ENCODE results near the gene ZNF146. TPM values are rescaled to one million over a fixed set of nuclear protein-coding genes. Genes with fewer than 3 reads are reported as not detected.

Gene ZNF146
- total RNA-seq, 6 donors from 2014 or later, result 25.3 to 68.5 (median 43.2) TPM

DNA sequence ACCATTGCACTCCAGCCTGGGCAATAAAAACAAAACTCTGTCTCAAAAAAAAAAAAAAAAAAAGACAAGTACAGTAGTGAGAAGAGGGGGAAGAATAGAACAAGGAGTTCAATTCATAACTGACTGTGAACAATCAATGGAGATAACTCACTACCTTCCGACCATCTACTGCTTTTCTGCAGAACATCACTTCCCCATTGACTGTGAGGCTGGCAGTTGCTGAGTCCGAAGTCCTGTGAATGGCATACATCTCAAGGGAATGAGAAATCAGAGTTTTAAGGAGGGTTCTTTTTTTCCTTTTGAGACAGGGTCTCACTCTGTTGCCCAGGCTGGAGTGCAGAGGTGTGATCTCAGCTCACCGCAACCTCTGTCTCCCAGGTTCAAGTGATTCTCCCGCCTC lies 11.6 kb upstream of the ZNF146 start:
- H3K9me3 ChIP-seq, result no peaks in the 10 kb centered on the region
- H3K4me1 ChIP-seq, result no peaks in the 10 kb centered on the region
- peaks cover 0 to 6% (median 0%) of the 10 kb centered on the region in 4 donors for H3K36me3 ChIP-seq
- no peak for ATAC-seq (ENCODE audit: low FRiP score in 2 of 2)
- WGBS, 2 donors, result 98 to 100% methylated on average over 4 of the region's 4 CpGs
- H3K4me3 ChIP-seq, result no peak overlapping the region
- no peak for DNase-seq
- no peak overlapping the region for H3K27ac ChIP-seq
- H3K27me3 ChIP-seq, result no peaks in the 10 kb centered on the region
- TF ChIP-seq, protein P1, sequence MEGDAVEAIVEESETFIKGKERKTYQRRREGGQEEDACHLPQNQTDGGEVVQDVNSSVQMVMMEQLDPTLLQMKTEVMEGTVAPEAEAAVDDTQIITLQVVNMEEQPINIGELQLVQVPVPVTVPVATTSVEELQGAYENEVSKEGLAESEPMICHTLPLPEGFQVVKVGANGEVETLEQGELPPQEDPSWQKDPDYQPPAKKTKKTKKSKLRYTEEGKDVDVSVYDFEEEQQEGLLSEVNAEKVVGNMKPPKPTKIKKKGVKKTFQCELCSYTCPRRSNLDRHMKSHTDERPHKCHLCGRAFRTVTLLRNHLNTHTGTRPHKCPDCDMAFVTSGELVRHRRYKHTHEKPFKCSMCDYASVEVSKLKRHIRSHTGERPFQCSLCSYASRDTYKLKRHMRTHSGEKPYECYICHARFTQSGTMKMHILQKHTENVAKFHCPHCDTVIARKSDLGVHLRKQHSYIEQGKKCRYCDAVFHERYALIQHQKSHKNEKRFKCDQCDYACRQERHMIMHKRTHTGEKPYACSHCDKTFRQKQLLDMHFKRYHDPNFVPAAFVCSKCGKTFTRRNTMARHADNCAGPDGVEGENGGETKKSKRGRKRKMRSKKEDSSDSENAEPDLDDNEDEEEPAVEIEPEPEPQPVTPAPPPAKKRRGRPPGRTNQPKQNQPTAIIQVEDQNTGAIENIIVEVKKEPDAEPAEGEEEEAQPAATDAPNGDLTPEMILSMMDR (IDR thresholded peaks at IDR 0.05), result no peak
- TF ChIP-seq POLR2AphosphoS5 (IDR thresholded peaks at IDR 0.05), result no peak
- no peak for TF ChIP-seq EP300 (IDR thresholded peaks at IDR 0.05)

DNA sequence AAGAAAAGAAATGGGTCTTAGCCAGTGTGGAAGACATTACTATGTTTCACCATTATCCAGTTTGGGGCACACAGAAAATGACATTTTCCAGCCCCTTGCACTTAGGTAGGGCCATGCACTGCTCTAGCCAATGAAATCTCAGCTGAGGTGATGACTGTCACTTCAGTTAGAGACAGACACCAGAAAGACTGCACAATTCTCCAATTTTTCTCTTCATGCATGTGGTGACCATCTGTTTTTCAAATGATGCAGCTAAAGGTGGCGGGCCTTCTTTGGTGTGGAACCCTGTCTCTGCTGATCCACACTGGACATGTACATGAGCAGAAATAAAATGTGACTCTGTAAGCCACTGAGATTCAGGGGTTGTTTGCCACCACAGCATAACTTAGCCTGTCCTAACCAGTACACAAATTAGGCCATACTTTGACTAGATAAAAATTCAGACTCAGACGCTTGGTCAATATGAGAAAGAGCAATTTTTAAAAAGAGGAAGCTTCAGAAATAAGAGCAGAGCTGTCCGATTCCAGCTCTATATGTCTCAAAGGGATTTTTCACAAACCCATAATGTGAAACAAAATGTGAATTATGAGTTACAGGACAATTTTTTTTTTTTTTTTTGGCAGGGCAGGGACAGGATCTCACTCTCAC lies 7.2 kb upstream of the ZNF146 start:
- ATAC-seq (ENCODE audit: low FRiP score in 2 of 2), result no peak
- Histone ChIP-seq H3K4me1 (no peaks in the 10 kb centered on the region), H3K27me3 (no peaks in the 10 kb centered on the region), H3K9me3 (no peaks in the 10 kb centered on the region), H3K27ac (no peak overlapping the region), H3K4me3 (no peak overlapping the region), H3K36me3 (no peaks in the 10 kb centered on the region)
- 81 to 88% methylated on average over 3 of the region's 3 CpGs for WGBS, 2 donors
- TF ChIP-seq, protein P1 (IDR thresholded peaks at IDR 0.05), result no peak
- TF ChIP-seq POLR2AphosphoS5 (IDR thresholded peaks at IDR 0.05) (no peak), POLR2A (IDR thresholded peaks at IDR 0.05) (no peak), EP300 (IDR thresholded peaks at IDR 0.05) (no peak)
- no peak for DNase-seq

DNA sequence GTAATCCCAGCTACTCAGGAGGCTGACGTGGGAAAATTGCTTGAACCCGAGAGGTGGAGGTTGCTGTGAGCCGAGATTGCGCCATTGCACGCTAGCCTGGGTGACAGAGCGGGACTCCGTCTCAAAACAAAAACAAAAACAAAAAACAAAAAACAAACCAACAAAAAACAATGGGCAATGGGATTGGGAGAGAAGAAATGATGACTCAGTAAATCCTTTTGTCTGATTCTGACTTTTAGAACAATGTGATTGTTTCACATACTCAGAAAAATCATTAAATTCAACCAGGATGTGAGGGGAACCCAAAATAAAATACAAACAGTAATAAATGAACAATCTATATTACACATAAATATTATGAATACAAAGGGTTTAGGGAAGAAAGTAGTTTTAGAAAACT lies 5.5 kb upstream of the ZNF146 start:
- no peaks in the 10 kb centered on the region for H3K27me3 ChIP-seq
- H3K36me3 ChIP-seq, result no peaks in the 10 kb centered on the region
- no peaks in the 10 kb centered on the region for H3K9me3 ChIP-seq
- no peak overlapping the region for H3K4me3 ChIP-seq
- ATAC-seq (ENCODE audit: low FRiP score in 2 of 2), result no peak
- H3K4me1 ChIP-seq, result peaks cover 0 to 11% (median 4%) of the 10 kb centered on the region in 4 donors
- H3K27ac ChIP-seq, result no peak overlapping the region
- WGBS, 2 donors, result 96 to 97% methylated on average over 7 of the region's 7 CpGs
- no peak for DNase-seq
- TF ChIP-seq POLR2A (IDR thresholded peaks at IDR 0.05), result no peak
- TF ChIP-seq POLR2AphosphoS5 (IDR thresholded peaks at IDR 0.05), result no peak
- no peak for TF ChIP-seq EP300 (IDR thresholded peaks at IDR 0.05)
- TF ChIP-seq, protein P1 (IDR thresholded peaks at IDR 0.05), result no peak

DNA sequence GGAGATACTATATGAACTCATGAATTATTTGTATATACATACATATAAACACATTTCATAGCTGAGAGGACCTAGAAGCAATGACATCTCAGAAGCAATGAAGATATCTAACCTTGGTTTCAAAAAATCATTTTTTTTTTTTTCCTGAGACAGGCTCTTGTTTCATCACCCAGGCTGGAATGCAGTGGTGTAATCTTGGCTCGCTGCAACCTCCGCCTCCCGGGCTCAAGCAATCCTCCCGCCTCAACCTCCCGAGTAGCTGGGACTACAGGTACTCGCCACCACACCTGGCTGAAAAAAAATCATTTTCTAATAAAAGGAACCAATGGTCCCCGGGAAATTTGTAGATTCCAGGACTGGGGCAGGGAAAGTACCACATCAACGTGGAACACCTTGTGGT lies 4.4 kb upstream of the ZNF146 start:
- DNase-seq, result no peak
- no peaks in the 10 kb centered on the region for H3K27me3 ChIP-seq
- H3K4me1 ChIP-seq, result peaks cover 0 to 11% (median 4%) of the 10 kb centered on the region in 4 donors
- no peak overlapping the region for H3K27ac ChIP-seq
- no peaks in the 10 kb centered on the region for H3K9me3 ChIP-seq
- ATAC-seq (ENCODE audit: low FRiP score in 2 of 2), result no peak
- TF ChIP-seq EP300 (IDR thresholded peaks at IDR 0.05), result no peak
- no peak for TF ChIP-seq POLR2AphosphoS5 (IDR thresholded peaks at IDR 0.05)
- TF ChIP-seq, protein P1 (IDR thresholded peaks at IDR 0.05), result no peak
- no peak for TF ChIP-seq POLR2A (IDR thresholded peaks at IDR 0.05)
- no peak overlapping the region for H3K4me3 ChIP-seq
- no peaks in the 10 kb centered on the region for H3K36me3 ChIP-seq
- WGBS, 2 donors, result 86 to 92% methylated on average over 8 of the region's 8 CpGs

DNA sequence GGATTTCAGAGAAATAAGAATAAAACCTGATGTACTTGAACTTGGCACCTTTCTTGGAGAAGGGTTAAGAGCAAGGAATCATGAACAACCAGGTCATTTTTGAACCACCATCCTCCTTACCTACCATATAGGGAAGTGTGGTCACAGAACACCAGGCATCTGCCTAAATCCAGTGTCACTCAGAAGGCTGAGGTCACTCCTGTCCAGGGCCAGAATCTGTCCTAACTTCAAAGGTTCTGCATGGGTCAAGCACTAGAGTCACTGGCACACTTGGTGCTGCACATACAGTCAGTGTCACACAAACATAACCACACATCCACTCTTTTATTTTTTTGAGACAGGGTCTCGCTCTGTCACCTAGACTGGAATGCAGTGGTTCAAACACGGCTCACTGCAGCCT lies 2.0 kb upstream of the ZNF146 start:
- 82 to 86% methylated on average over 2 of the region's 2 CpGs for WGBS, 2 donors
- H3K27ac ChIP-seq, result no peak overlapping the region
- DNase-seq (no peak), ATAC-seq (ENCODE audit: low FRiP score in 2 of 2) (no peak)
- peaks cover 8 to 23% (median 13%) of the 10 kb centered on the region in 4 donors for H3K4me1 ChIP-seq
- H3K27me3 ChIP-seq, result no peaks in the 10 kb centered on the region
- H3K9me3 ChIP-seq, result no peaks in the 10 kb centered on the region
- H3K36me3 ChIP-seq, result no peaks in the 10 kb centered on the region
- no peak overlapping the region for H3K4me3 ChIP-seq
- TF ChIP-seq, protein P1 (IDR thresholded peaks at IDR 0.05), result no peak
- no peak for TF ChIP-seq EP300 (IDR thresholded peaks at IDR 0.05)
- TF ChIP-seq POLR2A (IDR thresholded peaks at IDR 0.05), result no peak
- no peak for TF ChIP-seq POLR2AphosphoS5 (IDR thresholded peaks at IDR 0.05)

Data from upper lobe of left lung (tissue), 6 donors.